GM12878 (cell line): ENCODE data around the gene ACTL8. TPM values are rescaled to one million over a fixed set of nuclear protein-coding genes. Genes with fewer than 3 reads are reported as not detected.

ENCODE experiments used
- ATAC-seq: fragments of 200-7000 bp; cut with Tn5 transposase; 3 replicates; pipeline ENCODE4 v1.9.1; 2020; ENCODE audit warnings: mild to moderate bottlenecking, moderate library complexity
- BruUV-seq: library from RNA; stranded (reverse); fragments of 400-500 nt; replicated peaks from 2 replicates; lab custom pipeline; 2021; lab: Mats Ljungman, UMichigan
- CTCF ChIA-PET: fragments of 300-600 bp; sonication (Branson Sonifier 250); formaldehyde crosslinking; extraction: SDS; loops from one replicate; lab custom pipeline; 2021; ENCODE audit warnings: inconsistent platforms; lab: Yijun Ruan, JAX
- POLR2A ChIA-PET: fragments of 350-600 bp; formaldehyde crosslinking; extraction: SDS; loops from one replicate; lab custom pipeline; 2021; ENCODE audit warnings: inconsistent platforms; lab: Charles Lee
- RAD21 ChIA-PET: fragments of 300-600 bp; sonication (Branson Sonifier 250); formaldehyde crosslinking; loops from one replicate; lab custom pipeline; 2023; ENCODE audit warnings: antibody characterized with exemption; ENCODE audit not compliant: unreplicated experiment; lab: Charles Lee
- SMC1A ChIA-PET: fragments of 300-600 bp; sonication (Branson Sonifier 250); formaldehyde crosslinking; loops from one replicate; lab custom pipeline; 2023; ENCODE audit not compliant: unreplicated experiment, uncharacterized antibody; lab: Charles Lee
- DNase-seq: peaks from one replicate; pipeline ENCODE4 v3.0.0-alpha.2; 2011; ENCODE audit warnings: low read depth, low spot score
- FAIRE-seq: peaks from 3 replicates; lab custom pipeline; 2011; peaks lifted over from hg19 to GRCh38; lab: Jason Lieb, UNC
- H2AFZ ChIP-seq: 2 replicates; pipeline ENCODE4 v1.6.0; 2011; ENCODE audit warnings: low read depth, low read length, control low read depth; ENCODE audit not compliant: control insufficient read depth
- H3K27ac ChIP-seq: 2 replicates; pipeline ENCODE4 v1.5.1; 2011; ENCODE audit warnings: control low read depth; ENCODE audit not compliant: control insufficient read depth, insufficient read depth
- H3K27me3 ChIP-seq, 2 experiments: replicated peaks in 1 of 2; 2 replicates each; pipeline versions ENCODE4 v1.6.0 to v1.6.1; 2011; ENCODE audit warnings: low read length in 1 of 2; ENCODE audit not compliant: control insufficient read depth in 2 of 2, insufficient read depth in 2 of 2
- H3K36me3 ChIP-seq, 2 experiments: 2 replicates each; pipeline ENCODE4 v1.5.1; 2011; ENCODE audit warnings: low read length in 1 of 2; ENCODE audit not compliant: control insufficient read depth in 2 of 2, insufficient read depth in 2 of 2
- H3K4me1 ChIP-seq: 2 replicates; pipeline ENCODE4 v1.6.1; 2011; ENCODE audit warnings: mild to moderate bottlenecking, low read length, moderate library complexity, mixed read lengths; ENCODE audit not compliant: control insufficient read depth, insufficient read depth
- H3K4me2 ChIP-seq: 2 replicates; pipeline ENCODE4 v1.6.0; 2011; ENCODE audit warnings: control low read depth; ENCODE audit not compliant: control insufficient read depth, insufficient read depth
- H3K4me3 ChIP-seq: fragments of 200-600 bp; sonication (generic); 2 replicates; pipeline ENCODE4 v1.5.1; 2016
- H3K79me2 ChIP-seq: 2 replicates; pipeline ENCODE4 v1.6.0; 2011; ENCODE audit warnings: low read length; ENCODE audit not compliant: control insufficient read depth, insufficient read depth
- H3K9ac ChIP-seq: 2 replicates; pipeline ENCODE4 v1.8.0; 2011; ENCODE audit warnings: low read length, control low read depth, mixed read lengths; ENCODE audit not compliant: control insufficient read depth, insufficient read depth
- H3K9me3 ChIP-seq: replicated peaks from 3 replicates; pipeline ENCODE4 v1.5.1; 2011; ENCODE audit warnings: mild to moderate bottlenecking, low read length; ENCODE audit not compliant: control insufficient read depth, insufficient read depth
- H4K20me1 ChIP-seq: 2 replicates; pipeline ENCODE4 v1.6.0; 2011; ENCODE audit not compliant: control insufficient read depth, insufficient read depth
- CREM ChIP-seq: IDR thresholded peaks from 2 replicates; pipeline ENCODE4 v1.6.1; 2014; ENCODE audit warnings: antibody characterized with exemption, low read depth
- IRF4 ChIP-seq: IDR thresholded peaks from 2 replicates; pipeline ENCODE4 v1.6.1; 2011; ENCODE audit warnings: low read depth, low read length
- MEF2A ChIP-seq: IDR thresholded peaks from 2 replicates; pipeline ENCODE4 v1.6.1; 2011; ENCODE audit warnings: low read depth, mild to moderate bottlenecking, low read length, moderate library complexity; ENCODE audit not compliant: insufficient read depth
- MYB ChIP-seq: fragments of 150-350 bp; IDR thresholded peaks from 2 replicates; pipeline ENCODE4 v1.6.1; 2014; ENCODE audit warnings: mild to moderate bottlenecking, low read depth, low read length, borderline replicate concordance
- NR2C1 ChIP-seq: fragments of 450-650 bp; IDR thresholded peaks from 2 replicates; pipeline ENCODE4 v1.6.1; 2017; ENCODE audit warnings: antibody characterized with exemption, mild to moderate bottlenecking, moderate library complexity
- RUNX3 ChIP-seq: IDR thresholded peaks from 2 replicates; pipeline ENCODE4 v1.6.1; 2012; ENCODE audit warnings: low read length, inconsistent platforms
- SMAD1 ChIP-seq: fragments of 450-650 bp; IDR thresholded peaks from 2 replicates; pipeline ENCODE4 v1.6.1; 2018; ENCODE audit warnings: mild to moderate bottlenecking, low read depth; ENCODE audit not compliant: partially characterized antibody
- STAT1 ChIP-seq: fragments of 450-650 bp; conservative IDR thresholded peaks from 2 replicates; pipeline ENCODE4 v1.6.1; 2014; ENCODE audit warnings: antibody characterized with exemption, mild to moderate bottlenecking
- TCF7 ChIP-seq: IDR thresholded peaks from 2 replicates; pipeline ENCODE4 v1.6.1; 2014; ENCODE audit warnings: antibody characterized with exemption, borderline replicate concordance
- WGBS: methylation state at CpG from one replicate; pipeline ENCODE4 v1.1.6; 2016; ENCODE audit warnings: low lambda C conversion rate; ENCODE audit not compliant: insufficient replicate concordance, insufficient coverage; ENCODE audit errors: missing lambda C conversion rate; 5-methylcytosine and 5-hydroxymethylcytosine counted together
- in situ Hi-C: fragments of 300-500 bp; cut with MboI; formaldehyde crosslinking; loops from 9 replicates; pipeline ENCODE4 v1.14.3; 2018; ENCODE audit warnings: mixed read lengths
- intact Hi-C: fragments of 100-400 bp; cut with micrococcal nuclease; formaldehyde crosslinking; loops from one replicate; pipeline ENCODE4 v1.14.2; 2022; ENCODE audit not compliant: unreplicated experiment
- polyA plus RNA-seq, 11 experiments: library from polyadenylated mRNA; depleted of rRNA in 4 of 11; unstranded in 6 of 11; stranded (reverse) in 5 of 11; fragments of >200 nt; fragmentation: Nextera tagmentation in 4 of 11; fragmentation: Illumina TruSeq in 1 of 11; extraction: Ambion mirVana in 4 of 11; extraction: Trizol in 1 of 11; gene quantifications; 1 replicate in 1 of 11; 2 replicates in 10 of 11; pipeline versions ENCODE4 v1.2.1 to v1.2.3, GENCODE V29; 2011 to 2016; ENCODE audit warnings: inconsistent platforms in 2 of 11, missing spikeins in 2 of 11, low read depth in 1 of 11
- total RNA-seq, 4 experiments: library from RNA; depleted of rRNA in 3 of 4; stranded (reverse); fragments of >200 nt in 3 of 4; fragmentation: Illumina TruSeq in 1 of 4; extraction: Trizol in 1 of 4; gene quantifications; 2 replicates each; pipeline versions ENCODE4 v1.2.1 to v1.2.3, GENCODE V29; 2013 to 2021
- TF ChIP-seq, protein P1 (sequence below): fragments of 450-650 bp; formaldehyde crosslinking; IDR thresholded peaks from 2 replicates; pipeline ENCODE4 v1.5.0; 2022; ENCODE audit warnings: mild to moderate bottlenecking, missing genetic modification characterization
- TF ChIP-seq, protein P2 (sequence below): fragments of 450-650 bp; IDR thresholded peaks from 2 replicates; pipeline ENCODE4 v1.6.1; 2018; ENCODE audit warnings: mild to moderate bottlenecking, low read depth, moderate library complexity; ENCODE audit not compliant: partially characterized antibody
- TF ChIP-seq, protein P3 (sequence below): fragments of 450-650 bp; IDR thresholded peaks from 2 replicates; pipeline ENCODE4 v1.6.1; 2017; ENCODE audit warnings: low read depth, mild to moderate bottlenecking, moderate library complexity
- TF ChIP-seq, protein P4 (sequence below): fragments of 450-650 bp; conservative IDR thresholded peaks from 2 replicates; pipeline ENCODE4 v1.6.1; 2017; ENCODE audit warnings: mild to moderate bottlenecking, moderate library complexity

Gene ACTL8
- total and polyA plus RNA-seq, 10 of the 15 experiments (the other 5 are each of a cell fraction or from before 2014, with no cell fraction given): 0.05 to 0.27 TPM; not detected in 8

DNA sequence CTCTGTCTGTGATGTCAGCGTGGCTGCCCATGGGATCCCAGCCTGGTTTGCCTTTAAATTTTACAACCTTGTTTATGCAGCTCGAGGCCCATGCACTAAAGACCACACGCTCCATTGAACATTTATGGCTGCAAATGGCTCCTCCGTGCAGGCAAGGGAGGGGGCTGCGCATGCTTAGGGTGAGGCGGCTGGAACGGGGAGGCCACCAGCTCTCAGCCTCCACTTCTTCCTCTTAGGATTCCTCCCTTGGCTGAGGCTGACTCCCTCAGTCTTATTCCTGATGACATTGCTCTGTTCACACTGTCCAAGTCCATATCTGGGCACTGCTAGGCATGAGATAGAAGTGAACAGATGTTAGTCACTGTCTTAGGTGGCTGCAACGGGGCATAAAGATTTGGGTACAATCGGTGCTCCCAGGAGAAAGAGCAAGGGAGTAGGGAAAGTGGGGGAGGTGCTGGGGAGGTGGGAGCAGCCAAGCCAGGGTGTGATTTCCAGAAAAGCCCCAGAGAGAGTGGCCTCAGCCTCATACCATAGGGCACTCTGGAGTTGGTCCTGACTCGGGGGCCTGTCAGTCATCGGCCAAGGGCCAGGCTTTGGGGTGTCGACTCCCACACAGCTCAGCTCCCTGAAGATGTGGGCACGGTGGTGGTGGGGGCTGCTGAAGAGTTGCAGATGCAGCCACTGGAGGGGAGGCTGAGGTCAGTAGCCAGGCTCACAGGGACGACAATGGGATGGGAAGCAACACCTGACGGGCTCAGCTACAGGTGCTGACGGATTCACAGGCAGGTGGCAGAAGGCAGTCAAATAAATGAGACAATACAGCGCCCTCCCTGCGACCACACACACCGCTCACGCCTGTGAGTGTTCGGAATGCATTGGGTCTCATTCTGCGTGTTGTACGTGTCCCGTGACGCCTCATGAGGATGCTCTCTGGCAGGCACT, 37.3 kb upstream of the ACTL8 start:
- WGBS: 36% methylated on average over 25 of the region's 25 CpGs
- no peak overlapping the region for H3K4me2 ChIP-seq
- H3K4me3 ChIP-seq: no peak overlapping the region
- TF ChIP-seq NR2C1: no peak
- no peak for TF ChIP-seq IRF4
- TF ChIP-seq CREM: no peak
- TF ChIP-seq, protein P1, sequence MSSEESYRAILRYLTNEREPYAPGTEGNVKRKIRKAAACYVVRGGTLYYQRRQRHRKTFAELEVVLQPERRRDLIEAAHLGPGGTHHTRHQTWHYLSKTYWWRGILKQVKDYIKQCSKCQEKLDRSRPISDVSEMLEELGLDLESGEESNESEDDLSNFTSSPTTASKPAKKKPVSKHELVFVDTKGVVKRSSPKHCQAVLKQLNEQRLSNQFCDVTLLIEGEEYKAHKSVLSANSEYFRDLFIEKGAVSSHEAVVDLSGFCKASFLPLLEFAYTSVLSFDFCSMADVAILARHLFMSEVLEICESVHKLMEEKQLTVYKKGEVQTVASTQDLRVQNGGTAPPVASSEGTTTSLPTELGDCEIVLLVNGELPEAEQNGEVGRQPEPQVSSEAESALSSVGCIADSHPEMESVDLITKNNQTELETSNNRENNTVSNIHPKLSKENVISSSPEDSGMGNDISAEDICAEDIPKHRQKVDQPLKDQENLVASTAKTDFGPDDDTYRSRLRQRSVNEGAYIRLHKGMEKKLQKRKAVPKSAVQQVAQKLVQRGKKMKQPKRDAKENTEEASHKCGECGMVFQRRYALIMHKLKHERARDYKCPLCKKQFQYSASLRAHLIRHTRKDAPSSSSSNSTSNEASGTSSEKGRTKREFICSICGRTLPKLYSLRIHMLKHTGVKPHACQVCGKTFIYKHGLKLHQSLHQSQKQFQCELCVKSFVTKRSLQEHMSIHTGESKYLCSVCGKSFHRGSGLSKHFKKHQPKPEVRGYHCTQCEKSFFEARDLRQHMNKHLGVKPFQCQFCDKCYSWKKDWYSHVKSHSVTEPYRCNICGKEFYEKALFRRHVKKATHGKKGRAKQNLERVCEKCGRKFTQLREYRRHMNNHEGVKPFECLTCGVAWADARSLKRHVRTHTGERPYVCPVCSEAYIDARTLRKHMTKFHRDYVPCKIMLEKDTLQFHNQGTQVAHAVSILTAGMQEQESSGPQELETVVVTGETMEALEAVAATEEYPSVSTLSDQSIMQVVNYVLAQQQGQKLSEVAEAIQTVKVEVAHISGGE (CRISPR knock-in tag): no peak
- no peak for TF ChIP-seq STAT1
- TF ChIP-seq, protein P2, sequence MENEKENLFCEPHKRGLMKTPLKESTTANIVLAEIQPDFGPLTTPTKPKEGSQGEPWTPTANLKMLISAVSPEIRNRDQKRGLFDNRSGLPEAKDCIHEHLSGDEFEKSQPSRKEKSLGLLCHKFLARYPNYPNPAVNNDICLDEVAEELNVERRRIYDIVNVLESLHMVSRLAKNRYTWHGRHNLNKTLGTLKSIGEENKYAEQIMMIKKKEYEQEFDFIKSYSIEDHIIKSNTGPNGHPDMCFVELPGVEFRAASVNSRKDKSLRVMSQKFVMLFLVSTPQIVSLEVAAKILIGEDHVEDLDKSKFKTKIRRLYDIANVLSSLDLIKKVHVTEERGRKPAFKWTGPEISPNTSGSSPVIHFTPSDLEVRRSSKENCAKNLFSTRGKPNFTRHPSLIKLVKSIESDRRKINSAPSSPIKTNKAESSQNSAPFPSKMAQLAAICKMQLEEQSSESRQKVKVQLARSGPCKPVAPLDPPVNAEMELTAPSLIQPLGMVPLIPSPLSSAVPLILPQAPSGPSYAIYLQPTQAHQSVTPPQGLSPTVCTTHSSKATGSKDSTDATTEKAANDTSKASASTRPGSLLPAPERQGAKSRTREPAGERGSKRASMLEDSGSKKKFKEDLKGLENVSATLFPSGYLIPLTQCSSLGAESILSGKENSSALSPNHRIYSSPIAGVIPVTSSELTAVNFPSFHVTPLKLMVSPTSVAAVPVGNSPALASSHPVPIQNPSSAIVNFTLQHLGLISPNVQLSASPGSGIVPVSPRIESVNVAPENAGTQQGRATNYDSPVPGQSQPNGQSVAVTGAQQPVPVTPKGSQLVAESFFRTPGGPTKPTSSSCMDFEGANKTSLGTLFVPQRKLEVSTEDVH: no peak
- TF ChIP-seq TCF7: no peak
- TF ChIP-seq MYB: no peak
- no peak for TF ChIP-seq SMAD1
- TF ChIP-seq, protein P3, sequence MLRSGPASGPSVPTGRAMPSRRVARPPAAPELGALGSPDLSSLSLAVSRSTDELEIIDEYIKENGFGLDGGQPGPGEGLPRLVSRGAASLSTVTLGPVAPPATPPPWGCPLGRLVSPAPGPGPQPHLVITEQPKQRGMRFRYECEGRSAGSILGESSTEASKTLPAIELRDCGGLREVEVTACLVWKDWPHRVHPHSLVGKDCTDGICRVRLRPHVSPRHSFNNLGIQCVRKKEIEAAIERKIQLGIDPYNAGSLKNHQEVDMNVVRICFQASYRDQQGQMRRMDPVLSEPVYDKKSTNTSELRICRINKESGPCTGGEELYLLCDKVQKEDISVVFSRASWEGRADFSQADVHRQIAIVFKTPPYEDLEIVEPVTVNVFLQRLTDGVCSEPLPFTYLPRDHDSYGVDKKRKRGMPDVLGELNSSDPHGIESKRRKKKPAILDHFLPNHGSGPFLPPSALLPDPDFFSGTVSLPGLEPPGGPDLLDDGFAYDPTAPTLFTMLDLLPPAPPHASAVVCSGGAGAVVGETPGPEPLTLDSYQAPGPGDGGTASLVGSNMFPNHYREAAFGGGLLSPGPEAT: no peak
- TF ChIP-seq RUNX3: no peak
- TF ChIP-seq MEF2A: no peak
- TF ChIP-seq, protein P4, sequence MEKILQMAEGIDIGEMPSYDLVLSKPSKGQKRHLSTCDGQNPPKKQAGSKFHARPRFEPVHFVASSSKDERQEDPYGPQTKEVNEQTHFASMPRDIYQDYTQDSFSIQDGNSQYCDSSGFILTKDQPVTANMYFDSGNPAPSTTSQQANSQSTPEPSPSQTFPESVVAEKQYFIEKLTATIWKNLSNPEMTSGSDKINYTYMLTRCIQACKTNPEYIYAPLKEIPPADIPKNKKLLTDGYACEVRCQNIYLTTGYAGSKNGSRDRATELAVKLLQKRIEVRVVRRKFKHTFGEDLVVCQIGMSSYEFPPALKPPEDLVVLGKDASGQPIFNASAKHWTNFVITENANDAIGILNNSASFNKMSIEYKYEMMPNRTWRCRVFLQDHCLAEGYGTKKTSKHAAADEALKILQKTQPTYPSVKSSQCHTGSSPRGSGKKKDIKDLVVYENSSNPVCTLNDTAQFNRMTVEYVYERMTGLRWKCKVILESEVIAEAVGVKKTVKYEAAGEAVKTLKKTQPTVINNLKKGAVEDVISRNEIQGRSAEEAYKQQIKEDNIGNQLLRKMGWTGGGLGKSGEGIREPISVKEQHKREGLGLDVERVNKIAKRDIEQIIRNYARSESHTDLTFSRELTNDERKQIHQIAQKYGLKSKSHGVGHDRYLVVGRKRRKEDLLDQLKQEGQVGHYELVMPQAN: no peak

More for the DNA sequence above, 37.3 kb upstream of the ACTL8 start:
- SMC1A ChIA-PET: no interaction called here
- Histone ChIP-seq H4K20me1 (no peaks in the 10 kb centered on the region), H3K79me2 (no peaks in the 10 kb centered on the region), H3K36me3 (no peaks in the 10 kb centered on the region), H2AFZ (no peak overlapping the region), H3K9me3 (no peaks in the 10 kb centered on the region), H3K27me3 (no peaks in the 10 kb centered on the region), H3K9ac (no peak overlapping the region), H3K4me1 (no peaks in the 10 kb centered on the region), H3K27ac (no peak overlapping the region)
- RAD21 ChIA-PET: no interaction called here
- in situ Hi-C loops: no loop called here
- ATAC-seq: no peak
- CTCF ChIA-PET: no interaction called here
- POLR2A ChIA-PET: no interaction called here
- intact Hi-C loops: no loop called here
- no peak for FAIRE-seq
- no TSS peak for BruUV-seq
- DNase-seq: no peak
